K562 (cell line): Measurements from ENCODE around the gene ARHGEF3. TPM values are rescaled to one million over a fixed set of nuclear protein-coding genes. Genes with fewer than 3 reads are reported as not detected.
A peak's percentile ranks its signal among the peaks of the same experiment; 100 is the strongest.

ENCODE experiments used
- ATAC-seq: fragments of 200-7000 bp; cut with Tn5 transposase; 3 replicates; pipeline ENCODE4 v1.9.1; 2020; ENCODE audit warnings: moderate library complexity
- BruUV-seq: library from RNA; stranded (reverse); fragments of 400-500 nt; replicated peaks from 2 replicates; lab custom pipeline; 2021; lab: Mats Ljungman, UMichigan
- CTCF ChIA-PET: fragments of 300-600 bp; formaldehyde crosslinking; extraction: SDS; loops from one replicate; lab custom pipeline; 2021; ENCODE audit warnings: low intra/inter-chr PET ratio; lab: Yijun Ruan, JAX
- POLR2A ChIA-PET: fragments of 300-600, 350-650 bp; sonication (Branson Sonifier 250); formaldehyde crosslinking; extraction: SDS; loops from one replicate; lab custom pipeline; 2021; ENCODE audit warnings: antibody characterized with exemption, inconsistent platforms; lab: Yijun Ruan, JAX
- DNase-seq, 4 experiments: peaks; one replicate each; pipeline versions ENCODE4 v3.0.0 to v3.0.0-alpha.2; 2011 to 2018; ENCODE audit warnings: low spot score in 3 of 4, mixed read lengths in 3 of 4; ENCODE audit errors: extremely low read depth in 1 of 4
- FAIRE-seq: peaks from 2 replicates; lab custom pipeline; 2011; peaks lifted over from hg19 to GRCh38; lab: Jason Lieb, UNC
- H2AFZ ChIP-seq: 2 replicates; pipeline ENCODE4 v1.6.0; 2011; ENCODE audit warnings: low read depth, low read length, control low read depth, inconsistent platforms
- H3K27ac ChIP-seq: fragments of 200-600 bp; 3 replicates; pipeline ENCODE4 v1.8.0; 2011; ENCODE audit warnings: low read depth, mild to moderate bottlenecking, control low read depth, inconsistent platforms, low read length, moderate library complexity, mixed read lengths; ENCODE audit errors: extremely low read depth
- H3K27me3 ChIP-seq, 2 experiments: fragments of 300-600 bp in 1 of 2; 2 replicates in 1 of 2; 3 replicates in 1 of 2; pipeline versions ENCODE4 v1.6.0 to v1.8.0; 2011; ENCODE audit warnings: inconsistent platforms in 2 of 2, low read length in 2 of 2, mild to moderate bottlenecking in 1 of 2, mixed read lengths in 1 of 2, moderate library complexity in 1 of 2; ENCODE audit not compliant: control insufficient read depth in 2 of 2, insufficient read depth in 2 of 2
- H3K36me3 ChIP-seq: fragments of 300-600 bp; 3 replicates; pipeline ENCODE4 v1.8.0; 2011; ENCODE audit warnings: mild to moderate bottlenecking, low read length, inconsistent platforms; ENCODE audit not compliant: control insufficient read depth, insufficient read depth
- H3K4me1 ChIP-seq, 2 experiments: fragments of 200-600 bp in 1 of 2; replicated peaks in 1 of 2; 2 replicates in 1 of 2; 3 replicates in 1 of 2; pipeline versions ENCODE4 v1.5.1 to v1.8.0; 2011; ENCODE audit warnings: inconsistent platforms in 2 of 2, low read length in 2 of 2, mild to moderate bottlenecking in 1 of 2, mixed read lengths in 1 of 2, moderate library complexity in 1 of 2; ENCODE audit not compliant: control insufficient read depth in 2 of 2, insufficient read depth in 2 of 2
- H3K4me2 ChIP-seq: 2 replicates; pipeline ENCODE4 v1.6.1; 2011; ENCODE audit warnings: low read length, control low read depth, inconsistent platforms, mixed read lengths; ENCODE audit not compliant: insufficient read depth
- H3K4me3 ChIP-seq: fragments of 200-600 bp; sonication (generic), shearing (Covaris generic); 2 replicates; pipeline ENCODE4 v1.5.1; 2016; ENCODE audit warnings: control low read depth, inconsistent platforms
- H3K79me2 ChIP-seq: fragments of 200-600 bp; 3 replicates; pipeline ENCODE4 v1.8.0; 2011; ENCODE audit warnings: low read length, inconsistent platforms; ENCODE audit not compliant: control insufficient read depth, insufficient read depth
- H3K9ac ChIP-seq, 2 experiments: 2 replicates each; pipeline versions ENCODE4 v1.6.0 to v1.6.1; 2011; ENCODE audit warnings: low read depth in 2 of 2, low read length in 2 of 2, control low read depth in 1 of 2, inconsistent platforms in 1 of 2, mild to moderate bottlenecking in 1 of 2, mixed read lengths in 1 of 2; ENCODE audit not compliant: insufficient read depth in 1 of 2
- H3K9me1 ChIP-seq: one replicate; pipeline ENCODE4 v1.6.0; 2011; ENCODE audit warnings: inconsistent platforms, mild to moderate bottlenecking, low read length, moderate library complexity; ENCODE audit not compliant: control insufficient read depth, insufficient read depth
- H3K9me3 ChIP-seq: replicated peaks from 2 replicates; pipeline ENCODE4 v1.5.1; 2011; ENCODE audit warnings: low read depth, low read length, inconsistent platforms; ENCODE audit not compliant: control insufficient read depth, insufficient read depth
- H4K20me1 ChIP-seq: replicated peaks from 2 replicates; pipeline ENCODE4 v1.6.1; 2011; ENCODE audit warnings: low read length, inconsistent platforms, mixed read lengths; ENCODE audit not compliant: control insufficient read depth, insufficient read depth
- ARNT ChIP-seq, 2 experiments: fragments of 450-650 bp; IDR thresholded peaks; 2 replicates each; pipeline ENCODE4 v1.6.1; 2016; ENCODE audit warnings: mild to moderate bottlenecking in 1 of 2
- KLF16 ChIP-seq: IDR thresholded peaks from 2 replicates; pipeline ENCODE4 v1.6.1; 2016; ENCODE audit warnings: antibody characterized with exemption
- NR2C1 ChIP-seq, 2 experiments: fragments of 450-650 bp; IDR thresholded peaks; 2 replicates each; pipeline ENCODE4 v1.6.1; 2017; ENCODE audit warnings: mild to moderate bottlenecking in 2 of 2, antibody characterized with exemption in 1 of 2, inconsistent platforms in 1 of 2, missing compliant biosample characterization in 1 of 2, missing genetic modification characterization in 1 of 2
- ZFP1 ChIP-seq: fragments of 450-650 bp; formaldehyde crosslinking; IDR thresholded peaks from 2 replicates; pipeline ENCODE4 v1.4.0; 2020; ENCODE audit warnings: mild to moderate bottlenecking, mixed read lengths
- WGBS: fragments of 100-300 bp; shearing (Covaris generic); methylation state at CpG from one replicate; pipeline ENCODE4 v1.1.6; 2016; ENCODE audit warnings: low coverage, mixed read lengths; ENCODE audit not compliant: insufficient coverage; ENCODE audit errors: missing lambda C conversion rate; 5-methylcytosine and 5-hydroxymethylcytosine counted together
- in situ Hi-C: fragments of 300-500 bp; cut with MboI; formaldehyde crosslinking; loops from 4 replicates; pipeline ENCODE4 v1.15.0; 2018; ENCODE audit warnings: inconsistent platforms, mixed read lengths
- intact Hi-C: fragments of 100-400 bp; cut with micrococcal nuclease; formaldehyde crosslinking; loops from 2 replicates; pipeline ENCODE4 v1.14.2; 2022
- polyA plus RNA-seq, 8 experiments: library from polyadenylated mRNA; depleted of rRNA in 4 of 8; stranded (reverse) in 5 of 8; unstranded in 3 of 8; fragments of >200 nt; fragmentation: Nextera tagmentation in 2 of 8; fragmentation: Illumina TruSeq in 1 of 8; extraction: Ambion mirVana in 2 of 8; extraction: Trizol in 1 of 8; gene quantifications; 2 replicates each; pipeline versions ENCODE4 v1.2.1 to v1.2.3, GENCODE V29; 2011 to 2014; ENCODE audit warnings: inconsistent platforms in 1 of 8, missing spikeins in 1 of 8
- total RNA-seq, 7 experiments: library from RNA; depleted of rRNA in 6 of 7; stranded (reverse); fragments of >200 nt in 6 of 7; fragmentation: Illumina TruSeq in 2 of 7; extraction: Trizol in 2 of 7; gene quantifications; 2 replicates each; pipeline versions ENCODE4 v1.2.1 to v1.2.3, GENCODE V29; 2011 to 2021; ENCODE audit warnings: low replicate concordance in 1 of 7
- TF ChIP-seq, protein P1 (sequence below): fragments of 250-450 bp; sonication (Bioruptor Pico); IDR thresholded peaks from 2 replicates; pipeline ENCODE4 v1.4.0; 2020

Gene ARHGEF3
- total and polyA plus RNA-seq, 9 of the 15 experiments (the other 6 are each of a cell fraction or from before 2014, with no cell fraction given): 0.77 to 2.7 (median 1.4) TPM

DNA sequence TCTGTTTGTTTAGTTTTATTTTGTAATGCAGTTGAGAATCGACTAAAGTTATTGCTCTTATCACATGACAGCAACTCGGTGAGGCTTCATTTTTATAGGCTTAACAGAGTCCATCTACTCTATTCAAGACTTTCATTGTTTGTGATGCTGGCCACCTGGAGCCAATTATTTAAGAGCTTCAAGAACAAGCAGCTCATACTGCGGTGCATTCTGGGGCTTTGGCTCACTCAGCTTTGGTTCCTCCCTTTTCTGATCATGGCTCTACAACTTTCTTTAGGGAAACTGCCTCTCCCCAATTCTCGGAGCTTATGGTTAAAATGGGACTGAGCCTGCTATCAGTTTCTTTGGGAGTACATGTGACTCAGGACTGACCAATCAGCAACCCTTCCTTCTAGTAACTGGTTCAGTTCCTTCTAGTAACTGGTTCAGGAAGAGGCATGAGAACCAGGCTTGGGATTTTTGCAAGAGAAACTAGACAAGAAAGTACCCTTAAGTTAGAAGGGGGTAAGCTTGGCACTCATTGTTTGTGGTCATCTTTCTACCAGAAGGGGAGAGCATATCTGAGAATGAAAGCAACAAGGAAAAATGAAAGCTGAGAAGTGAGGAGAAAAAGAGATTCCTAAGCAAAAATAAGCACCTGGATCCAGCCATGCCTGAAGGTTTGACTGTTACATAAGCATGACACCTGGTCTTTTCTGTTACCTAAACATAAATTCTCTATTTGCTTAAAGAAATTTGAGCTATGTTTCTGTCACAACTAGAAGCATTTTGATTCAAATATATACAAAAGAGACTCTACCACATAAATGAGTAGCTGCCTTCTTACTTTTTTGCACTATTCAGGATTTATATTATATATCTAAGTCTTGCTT is 24.1 kb upstream of the ARHGEF3 start:
- DNase-seq: peak in 1 of 4 experiments; percentile 4
- TF ChIP-seq ZFP1 (CRISPR knock-in tag) (no peak), ARNT (IDR thresholded peaks at IDR 0.05) (no peak), KLF16 (no peak), NR2C1 (IDR thresholded peaks at IDR 0.05) (no peak), NR2C1 (tag; IDR thresholded peaks at IDR 0.05) (no peak)
- TF ChIP-seq, protein P1, sequence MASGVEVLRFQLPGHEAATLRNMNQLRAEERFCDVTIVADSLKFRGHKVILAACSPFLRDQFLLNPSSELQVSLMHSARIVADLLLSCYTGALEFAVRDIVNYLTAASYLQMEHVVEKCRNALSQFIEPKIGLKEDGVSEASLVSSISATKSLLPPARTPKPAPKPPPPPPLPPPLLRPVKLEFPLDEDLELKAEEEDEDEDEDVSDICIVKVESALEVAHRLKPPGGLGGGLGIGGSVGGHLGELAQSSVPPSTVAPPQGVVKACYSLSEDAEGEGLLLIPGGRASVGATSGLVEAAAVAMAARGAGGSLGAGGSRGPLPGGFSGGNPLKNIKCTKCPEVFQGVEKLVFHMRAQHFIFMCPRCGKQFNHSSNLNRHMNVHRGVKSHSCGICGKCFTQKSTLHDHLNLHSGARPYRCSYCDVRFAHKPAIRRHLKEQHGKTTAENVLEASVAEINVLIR (CRISPR knock-in tag): no peak
- Histone ChIP-seq H3K9ac (no peak overlapping the region), H3K79me2 (no peaks in the 10 kb centered on the region), H4K20me1 (no peaks in the 10 kb centered on the region), H3K36me3 (no peaks in the 10 kb centered on the region), H2AFZ (no peak overlapping the region), H3K4me2 (no peak overlapping the region), H3K4me1 (no peaks in the 10 kb centered on the region), H3K4me3 (no peak overlapping the region), H3K9me1 (no peaks in the 10 kb centered on the region), H3K27ac (no peak overlapping the region), H3K27me3 (peaks cover 0 to 8% of the 10 kb centered on the region in 2 experiments; a peak in 2 of 5 replicates), H3K9me3 (no peaks in the 10 kb centered on the region)
- ChIA-PET POLR2A (interaction anchor here (0.8 to 1.6 kb wide), 2 partner anchors 11 to 15 kb away, joined by 3 to 5 read pairs; no protein-coding TSS in a partner anchor), CTCF (no interaction called here)
- in situ Hi-C loops (no loop called here), intact Hi-C loops (no loop called here)
- ATAC-seq: no peak
- 2% methylated on average over 4 of the region's 4 CpGs for WGBS
- no TSS peak for BruUV-seq
- no peak for FAIRE-seq
